GM21526 (cell line): ENCODE data around the gene SGMS2.
"Not testable (repeated sequence)": the region's sequence is repeated elsewhere in the genome, so short reads cannot be mapped to it uniquely, and the experiment has no call there.

Experiments used
- ATAC-seq: cut with Tn5 transposase; IDR thresholded peaks from one replicate; pipeline ENCODE4 v1.9.1; 2021; ENCODE audit warnings: moderate library complexity; ENCODE audit not compliant: unreplicated experiment, low FRiP score

SGMS2 gene

DNA sequence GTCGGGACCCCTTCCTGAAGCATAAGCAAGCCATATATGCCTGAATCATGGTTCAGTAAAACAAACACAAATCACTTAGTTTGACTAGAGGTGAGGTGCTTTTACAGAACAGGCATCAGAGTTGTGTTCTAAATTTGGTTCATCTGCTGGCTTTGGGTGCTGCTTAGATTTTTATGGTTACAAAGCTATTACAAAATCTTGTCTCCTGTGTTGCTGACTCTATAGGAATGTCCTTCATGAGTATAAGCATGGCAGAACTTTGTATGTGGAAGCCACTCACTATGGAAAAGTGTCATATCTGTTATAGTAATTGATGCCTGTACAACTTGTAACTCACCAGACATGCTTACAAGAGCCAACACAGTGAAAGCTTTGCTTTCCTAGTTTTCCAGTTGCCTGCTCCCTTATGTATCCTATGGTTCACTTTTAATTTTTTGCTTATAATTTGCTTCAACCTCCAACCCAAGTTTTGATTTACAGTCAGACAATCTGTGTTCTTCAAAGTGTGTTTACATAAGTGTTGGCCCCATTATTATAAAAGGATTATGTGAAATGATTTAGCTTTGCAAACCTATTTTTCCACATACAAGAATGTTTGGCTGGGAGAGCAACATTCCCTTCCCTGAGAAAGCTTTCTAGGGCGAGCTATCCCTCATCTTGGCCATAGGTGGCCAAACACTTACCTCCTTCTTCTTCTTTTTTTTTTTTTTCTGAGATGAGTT lies 76.6 kb downstream of the SGMS2 start:
- ATAC-seq: no peak

DNA sequence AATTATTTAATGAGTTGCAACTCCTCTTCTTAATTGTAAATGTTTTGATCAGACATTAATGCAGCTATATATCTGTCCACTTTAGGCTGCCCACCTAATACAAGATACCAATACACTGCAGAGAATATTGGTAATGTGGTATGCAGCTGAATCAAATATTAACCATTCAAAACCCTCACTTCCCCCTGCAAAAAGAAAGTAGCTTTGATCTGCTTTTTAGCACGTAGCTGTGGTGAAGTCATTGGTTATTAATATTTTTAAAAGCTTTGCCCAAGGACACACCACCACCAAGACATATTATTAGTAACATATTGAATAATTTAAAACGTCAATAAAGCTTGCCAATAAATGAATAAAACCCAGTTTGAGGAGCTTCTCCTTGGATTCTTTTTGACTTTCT lies 78.0 kb downstream of the SGMS2 start:
- no peak for ATAC-seq

- not testable (repeated sequence) for ATAC-seq
Observed at GRCh38 chr4:107905082-107905481, 80.3 kb downstream of the SGMS2 start.

GRCh38 chr4:107906458-107907100 lies 81.8 kb downstream of the SGMS2 start:
- ATAC-seq: no peak

DNA sequence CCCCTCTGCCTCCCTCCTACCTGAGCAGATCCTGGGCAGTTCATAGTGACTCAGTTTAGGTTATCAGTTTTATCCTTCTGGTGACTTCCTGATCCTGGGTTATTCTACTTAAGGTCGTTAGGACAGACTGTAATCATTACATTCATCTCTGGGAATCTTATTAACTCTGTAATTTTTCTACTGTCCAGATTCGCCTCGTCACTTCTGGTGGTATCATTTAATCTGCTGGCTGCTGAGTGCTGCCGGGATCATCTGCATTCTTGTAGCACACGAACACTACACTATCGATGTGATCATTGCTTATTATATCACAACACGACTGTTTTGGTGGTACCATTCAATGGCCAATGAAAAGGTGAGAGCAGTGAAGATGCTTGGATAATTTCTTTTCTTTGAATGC lies 83.6 kb downstream of the SGMS2 start:
- no peak for ATAC-seq

GRCh38 chr4:107913283-107913899 lies 88.7 kb downstream of the SGMS2 start:
- peak; percentile 89 for ATAC-seq

DNA sequence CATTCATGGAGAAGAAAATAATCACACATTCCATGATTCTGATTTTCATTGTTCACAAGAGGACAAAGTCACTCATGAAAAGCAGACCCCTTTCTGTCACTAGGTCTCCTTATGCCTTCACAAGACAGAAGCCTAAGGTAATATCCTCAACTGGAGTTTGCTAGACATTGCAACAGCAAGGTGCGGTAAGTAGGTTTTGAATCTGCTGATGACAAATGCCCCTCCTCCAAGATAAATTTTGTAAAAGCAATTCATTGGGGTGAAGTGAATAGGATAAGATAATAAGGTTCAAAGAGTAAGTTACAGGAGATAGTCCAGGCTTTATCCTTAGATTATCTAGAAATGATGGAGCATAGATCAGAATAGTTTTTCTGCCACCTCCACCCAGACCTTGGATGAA lies 90.5 kb downstream of the SGMS2 start:
- ATAC-seq: no peak

DNA sequence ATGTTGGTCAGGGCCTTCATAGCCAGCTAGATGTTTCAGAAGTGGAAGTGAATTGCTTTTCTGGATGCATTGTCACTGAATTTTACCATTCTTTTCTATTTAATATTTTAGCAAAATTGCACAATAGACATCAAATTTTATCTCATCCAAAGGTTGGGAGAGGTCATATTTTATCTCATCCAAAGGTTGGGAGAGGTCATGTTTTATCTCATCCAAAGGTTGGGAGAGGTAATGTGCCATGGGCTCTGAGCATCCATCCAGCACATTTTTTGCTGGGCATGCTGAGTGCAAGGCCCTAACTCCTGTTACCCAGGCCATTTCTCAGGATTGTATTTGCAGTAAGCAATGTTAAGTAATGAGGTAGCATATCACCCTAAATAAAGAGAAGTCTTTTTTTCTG lies 91.9 kb downstream of the SGMS2 start:
- no peak for ATAC-seq

DNA sequence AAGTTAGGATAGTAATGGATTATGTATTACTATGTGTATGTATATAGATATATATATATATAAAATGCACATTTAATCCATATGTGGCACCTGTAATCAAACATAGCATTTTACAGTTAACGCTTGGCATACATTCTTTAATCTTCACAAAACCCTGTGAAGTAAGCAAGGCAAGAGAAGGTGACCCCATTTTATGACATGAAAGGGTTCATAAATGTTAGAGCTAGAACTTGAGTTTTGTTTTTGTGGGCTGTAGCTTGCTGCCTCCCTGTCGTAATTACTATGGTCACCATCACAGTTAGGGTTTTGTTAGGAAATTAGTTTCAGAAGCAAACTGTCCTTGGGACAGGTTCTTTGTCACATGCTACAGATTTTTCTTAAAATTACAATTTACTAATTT lies 92.8 kb downstream of the SGMS2 start:
- ATAC-seq: no peak

GRCh38 chr4:107922486-107923473 lies 98.0 kb downstream of the SGMS2 start:
- ATAC-seq: no peak

- ATAC-seq: not testable (repeated sequence)
Observed at GRCh38 chr4:107925713-107926112, 101.0 kb downstream of the SGMS2 start.

GRCh38 chr4:107926875-107927274 lies 102.1 kb downstream of the SGMS2 start:
- not testable (repeated sequence) for ATAC-seq

DNA sequence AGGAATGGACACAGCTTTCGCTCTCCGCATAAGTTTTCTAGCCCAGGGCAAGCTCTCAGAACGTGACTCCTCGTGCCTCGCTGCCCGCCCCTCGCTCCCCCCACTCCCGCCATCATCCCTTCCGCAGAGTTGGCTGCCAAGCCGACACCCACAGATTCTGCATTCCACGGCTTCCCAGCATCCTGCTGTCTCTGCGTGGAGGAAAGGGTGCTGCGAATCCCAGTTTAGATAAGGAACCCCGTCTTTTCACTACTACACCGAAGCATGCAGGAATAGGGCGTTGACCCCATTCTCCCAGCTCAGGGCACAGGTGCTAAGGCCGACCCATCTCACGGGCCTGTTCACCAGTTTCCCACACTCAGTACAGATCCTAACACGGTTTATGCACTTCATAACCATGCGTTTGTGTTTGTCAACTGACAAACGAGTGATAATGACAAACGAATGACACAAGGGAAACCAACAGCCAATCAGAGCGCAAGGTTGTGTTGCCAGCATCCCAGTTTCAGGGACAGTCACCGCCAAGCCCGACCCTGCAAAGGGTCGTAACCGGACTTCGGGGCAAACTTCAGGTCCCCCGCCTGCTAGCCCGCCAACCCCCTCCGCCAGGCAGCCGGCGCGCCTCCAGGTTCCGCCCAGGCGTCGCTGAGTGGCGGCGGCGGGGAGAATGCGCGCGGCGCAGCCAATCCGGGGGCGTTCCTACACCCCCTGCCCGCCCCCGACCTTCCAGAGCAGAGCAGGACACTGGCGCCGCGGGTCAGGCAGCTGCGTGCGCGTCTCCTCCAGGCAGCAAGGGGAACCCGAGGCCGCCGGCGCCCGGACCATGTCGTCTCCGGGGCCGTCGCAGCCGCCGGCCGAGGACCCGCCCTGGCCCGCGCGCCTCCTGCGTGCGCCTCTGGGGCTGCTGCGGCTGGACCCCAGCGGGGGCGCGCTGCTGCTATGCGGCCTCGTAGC lies 106.4 kb downstream of the SGMS2 start, which contains the start of gene CYP2U1:
TSS of gene CYP2U1 (plus strand) at position 729 of the 954 bp plus-strand sequence. CDS start at position 824, 95 bp downstream.
- ATAC-seq: peak; percentile 96

GRCh38 chr4:107931775-107932321 lies 107.1 kb downstream of the SGMS2 start:
- ATAC-seq: no peak

- no peak for ATAC-seq
Observed at GRCh38 chr4:107935246-107935645, 110.5 kb downstream of the SGMS2 start.

DNA sequence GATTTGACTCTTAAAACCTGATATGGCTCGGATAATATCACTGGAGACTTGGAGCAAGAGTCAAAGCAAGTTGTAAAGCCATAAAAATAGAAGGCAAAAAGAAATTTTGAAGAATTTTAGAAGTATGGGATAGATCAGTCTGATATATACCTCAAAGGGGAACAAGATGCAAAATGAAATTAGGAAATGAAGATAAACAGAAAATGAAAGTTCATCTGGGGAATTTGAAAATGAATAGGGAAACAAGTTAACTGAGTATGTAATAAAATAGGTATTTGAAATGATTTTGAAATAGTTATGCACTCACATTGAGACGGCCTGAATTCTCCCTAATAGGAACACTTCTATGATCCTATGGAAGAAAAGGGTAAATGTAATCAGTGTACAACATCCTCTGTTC lies 112.3 kb downstream of the SGMS2 start:
- ATAC-seq: no peak

GRCh38 chr4:107939307-107939706 lies 114.6 kb downstream of the SGMS2 start:
- no peak for ATAC-seq

DNA sequence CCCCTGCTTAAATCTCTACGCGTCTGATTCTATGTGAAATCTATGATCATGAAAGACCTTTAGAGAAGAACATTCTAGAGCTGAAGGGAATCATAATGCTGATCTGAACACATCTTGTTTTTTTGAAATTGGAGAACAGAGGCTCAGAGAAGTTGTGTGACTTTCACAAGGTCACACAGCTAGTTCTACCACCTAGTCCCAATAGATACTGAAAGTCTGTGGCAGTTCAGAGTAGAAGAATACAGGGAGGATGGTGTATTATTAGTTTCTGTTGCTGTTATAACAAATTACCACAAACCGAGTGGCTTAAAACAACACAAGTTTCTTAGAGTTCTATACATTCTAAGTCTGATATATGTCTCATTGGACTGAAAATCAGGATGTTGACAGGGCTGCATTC lies 121.1 kb downstream of the SGMS2 start:
- no peak for ATAC-seq
